Measurements from ENCODE around the gene DNASE1.

DNASE1 gene

DNA sequence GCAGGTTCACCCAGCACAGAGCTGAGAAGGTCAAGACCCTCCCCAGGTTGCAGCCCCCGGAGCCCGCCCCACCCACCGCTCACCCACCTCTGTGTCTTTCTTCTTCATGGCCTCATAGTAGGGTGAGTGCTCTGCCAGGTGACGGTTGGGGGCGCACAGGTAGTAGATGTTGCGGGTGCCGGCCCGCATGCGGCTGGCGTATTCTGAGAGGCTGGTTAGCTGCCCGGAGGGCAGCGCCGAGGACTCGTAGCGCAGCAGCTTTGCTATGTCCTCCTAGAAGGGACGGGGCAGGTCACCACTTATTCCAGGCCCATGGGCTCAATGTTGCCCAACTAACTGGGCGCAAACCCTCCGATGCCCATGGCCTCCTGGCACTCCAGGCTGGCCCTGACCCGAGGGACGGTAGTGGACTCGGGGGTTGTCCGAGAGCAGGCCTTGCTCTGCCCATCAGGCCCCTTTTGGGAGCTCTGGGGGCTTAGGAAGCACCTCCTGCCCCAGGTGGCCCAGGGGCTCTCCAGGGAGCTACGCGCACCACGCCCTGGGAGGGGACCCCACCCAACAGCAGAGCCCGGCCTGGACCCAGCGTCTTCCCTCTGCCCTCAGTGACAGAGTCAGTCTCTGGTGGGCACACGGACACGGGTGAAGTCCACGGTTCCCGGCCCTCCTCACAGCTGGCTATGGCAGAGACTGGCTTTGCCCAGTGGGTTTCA, 9.9 kb downstream of the DNASE1 start:
- no peak for DNase-seq (ENCODE audit: low read depth)

DNA sequence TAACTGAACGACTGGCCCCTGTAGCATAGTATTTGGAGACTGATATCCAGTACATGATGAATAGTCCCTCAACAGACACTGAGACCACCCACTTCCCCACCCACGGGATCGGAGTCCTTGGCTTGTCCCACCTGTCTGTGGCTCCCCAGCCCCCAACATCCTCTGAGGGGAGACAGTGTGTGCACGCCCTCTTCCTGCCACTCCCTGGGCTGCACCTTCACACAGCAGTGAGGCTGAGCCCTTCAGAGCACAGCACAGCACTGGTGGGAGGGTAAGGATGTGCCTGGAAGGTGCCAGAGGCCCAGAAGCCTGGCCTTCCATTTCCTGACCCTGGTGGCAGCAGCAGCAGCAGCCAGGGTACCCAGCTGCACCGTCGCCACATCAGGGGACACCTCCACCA, 11.0 kb downstream of the DNASE1 start:
- DNase-seq (ENCODE audit: low read depth) = no peak

- DNase-seq (ENCODE audit: low read depth) = no peak
Observed at GRCh38 chr16:3668626-3669025, 14.1 kb downstream of the DNASE1 start.

GRCh38 chr16:3669082-3669481, 14.6 kb downstream of the DNASE1 start:
- no peak for DNase-seq (ENCODE audit: low read depth)

GRCh38 chr16:3670711-3671110, 16.2 kb downstream of the DNASE1 start:
- DNase-seq (ENCODE audit: low read depth) = no peak

- DNase-seq (ENCODE audit: low read depth) = no peak
Observed at GRCh38 chr16:3671424-3671823, 16.9 kb downstream of the DNASE1 start.

GRCh38 chr16:3672571-3673041, 18.1 kb downstream of the DNASE1 start:
- DNase-seq (ENCODE audit: low read depth) = no peak

DNA sequence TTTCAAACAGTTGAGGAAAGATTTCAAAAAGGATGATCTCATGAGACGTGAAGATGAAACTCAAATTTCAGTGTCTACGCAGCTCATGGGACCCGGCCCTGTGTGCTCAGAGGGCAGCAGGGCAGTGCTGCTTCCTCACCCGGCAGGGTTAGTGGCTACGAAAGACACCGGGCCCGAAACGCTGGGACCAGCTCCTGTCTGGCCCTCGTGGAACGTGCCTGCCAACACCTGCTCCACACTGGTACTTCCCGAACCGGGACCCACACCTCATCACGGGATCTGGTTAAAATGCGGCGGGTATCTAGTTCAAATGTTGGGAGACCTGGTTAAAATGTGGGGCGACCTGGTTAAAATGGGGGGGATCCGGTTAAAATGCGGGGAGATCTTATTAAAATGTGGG, 18.7 kb downstream of the DNASE1 start:
- no peak for DNase-seq (ENCODE audit: low read depth)

DNA sequence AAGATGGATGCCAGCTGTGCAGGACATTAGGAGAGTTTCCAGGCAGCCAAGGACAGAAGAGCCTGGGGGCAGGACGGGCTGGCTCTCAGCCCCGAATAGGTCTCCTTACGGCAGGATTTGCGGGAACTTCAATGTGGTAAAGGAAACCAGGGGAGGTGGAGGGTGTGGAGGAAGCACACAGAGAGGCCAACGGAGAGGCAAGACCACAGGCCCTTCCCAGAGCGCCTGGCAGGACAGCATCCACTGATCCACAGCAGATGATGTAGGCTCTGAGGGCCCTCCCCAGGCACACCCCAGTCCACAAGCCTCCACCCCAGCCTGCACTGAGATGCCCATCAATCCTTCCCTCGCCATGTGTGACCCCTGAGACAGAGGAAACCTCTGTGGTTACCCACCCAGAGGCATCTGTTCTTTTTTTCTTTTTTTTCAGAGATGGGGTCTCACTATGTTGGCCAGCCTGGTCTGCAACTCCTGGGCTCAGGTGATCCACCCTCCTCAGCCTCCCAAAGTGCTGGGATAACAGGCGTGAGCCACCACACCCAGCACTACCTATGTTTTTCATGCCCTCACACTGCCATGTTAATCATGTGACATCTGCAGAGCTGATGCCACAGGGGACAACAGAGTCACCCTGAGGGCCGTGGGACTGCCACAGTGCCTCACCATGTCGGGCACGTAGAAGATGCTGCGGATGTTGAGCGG, 19.3 kb downstream of the DNASE1 start:
- DNase-seq (ENCODE audit: low read depth) = no peak

DNA sequence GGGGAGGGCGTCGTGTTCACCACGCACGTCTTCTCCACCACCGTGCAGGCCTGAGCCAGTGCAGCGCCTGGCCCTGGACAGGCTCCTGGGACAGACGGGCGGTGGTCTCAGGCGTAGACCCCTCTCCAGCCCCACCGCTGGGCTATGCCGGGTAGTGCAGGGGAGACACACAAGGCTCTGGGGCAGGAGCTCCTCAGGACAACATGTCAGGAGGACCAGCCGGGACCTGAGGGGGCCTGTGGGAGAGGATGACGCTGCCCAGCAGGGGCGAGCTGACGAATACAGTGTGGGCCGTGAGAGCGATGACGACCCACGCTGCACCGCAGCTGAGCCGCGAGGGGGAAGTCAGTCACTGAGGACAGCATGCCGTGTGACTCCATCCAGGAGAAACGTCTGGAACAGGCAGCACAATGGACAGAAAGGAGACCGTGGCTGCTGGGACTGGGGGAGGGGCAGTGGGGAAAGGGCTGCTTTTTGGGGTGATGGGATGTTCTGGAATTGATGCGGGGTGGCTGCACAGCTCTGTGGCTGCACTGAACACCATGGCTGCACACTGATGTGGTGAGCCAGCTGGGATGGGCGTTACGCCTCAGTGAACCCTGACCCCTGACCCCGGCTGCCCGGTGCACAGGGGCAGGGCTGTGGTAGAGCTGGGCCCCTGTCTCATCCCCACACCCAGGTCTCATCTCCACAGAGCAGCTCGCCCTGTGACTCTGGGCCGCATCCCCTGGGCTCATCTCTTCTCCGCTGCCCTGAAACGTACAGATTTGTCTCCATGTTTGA, 20.2 kb downstream of the DNASE1 start:
- no peak for DNase-seq (ENCODE audit: low read depth)

- DNase-seq (ENCODE audit: low read depth) = no peak
Observed at GRCh38 chr16:3675601-3676130, 21.2 kb downstream of the DNASE1 start.

DNA sequence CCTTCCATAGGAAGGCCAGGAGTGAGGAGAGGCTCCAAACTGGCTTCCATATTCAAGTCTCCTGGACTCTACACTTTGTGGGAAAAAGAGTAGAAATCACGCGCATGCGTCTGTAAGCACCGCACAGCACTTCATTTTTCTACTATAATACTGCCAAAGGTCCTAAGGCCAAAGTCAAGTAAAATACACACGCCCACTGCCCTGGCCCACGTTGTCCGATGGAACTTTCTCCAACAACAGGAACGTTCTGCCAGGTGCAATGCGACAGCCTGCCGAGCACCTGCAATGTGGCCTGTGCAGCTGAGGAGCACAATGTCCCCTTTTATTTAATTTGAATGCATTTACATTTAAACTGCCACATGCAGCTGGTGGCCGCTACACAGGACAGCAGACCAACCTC, 23.5 kb downstream of the DNASE1 start:
- no peak for DNase-seq (ENCODE audit: low read depth)

GRCh38 chr16:3681206-3681605, 26.7 kb downstream of the DNASE1 start:
- no peak for DNase-seq (ENCODE audit: low read depth)

- no peak for DNase-seq (ENCODE audit: low read depth)
Observed at GRCh38 chr16:3687021-3687420, 32.5 kb downstream of the DNASE1 start.

DNA sequence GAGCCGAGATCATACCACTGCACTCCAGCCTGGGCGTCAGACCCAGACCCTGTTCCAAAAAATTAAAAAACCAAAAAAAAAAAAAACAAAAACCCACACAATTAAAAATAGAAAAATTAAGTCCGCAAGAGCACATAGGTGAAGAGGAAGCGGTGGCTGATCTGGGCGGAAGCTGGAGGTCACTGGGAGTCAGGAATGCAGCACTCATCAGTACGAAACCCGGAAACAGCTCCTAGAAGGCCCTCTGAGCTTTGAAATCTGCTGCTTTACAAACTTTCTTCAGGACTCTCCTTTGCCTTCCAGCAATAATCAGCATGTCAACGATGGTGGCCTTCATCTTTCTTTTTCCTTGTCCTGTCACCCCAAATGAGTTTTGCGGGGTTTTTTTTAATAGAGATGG, 33.3 kb downstream of the DNASE1 start:
- no peak for DNase-seq (ENCODE audit: low read depth)

- no peak for DNase-seq (ENCODE audit: low read depth)
Observed at GRCh38 chr16:3689731-3690130, 35.2 kb downstream of the DNASE1 start.

DNA sequence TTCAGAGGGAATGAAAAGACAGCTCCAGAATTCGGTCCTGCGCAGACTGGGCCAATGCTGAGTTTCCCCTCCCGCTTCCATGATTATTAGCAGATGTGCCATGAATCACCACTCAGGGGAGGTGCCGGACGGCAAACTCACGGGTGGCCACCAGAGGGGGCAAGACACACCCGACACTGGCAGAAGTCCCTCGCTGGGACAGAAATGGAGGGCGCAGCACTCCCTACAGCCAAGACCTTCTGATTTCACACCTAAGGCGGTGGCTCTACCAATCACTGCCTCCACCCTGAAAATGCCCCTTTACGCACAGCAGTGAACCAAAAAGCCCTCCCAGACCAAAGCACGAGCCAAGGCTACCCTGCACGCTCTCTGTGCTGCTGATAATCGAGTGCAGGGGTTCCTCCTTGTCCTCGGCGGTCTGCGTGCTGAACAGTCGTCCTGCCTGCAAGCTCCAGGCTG, 36.0 kb downstream of the DNASE1 start:
- peak; percentile 67 for DNase-seq (ENCODE audit: low read depth)

- DNase-seq (ENCODE audit: low read depth) = no peak
Observed at GRCh38 chr16:3690980-3691720, 36.7 kb downstream of the DNASE1 start.

- DNase-seq (ENCODE audit: low read depth) = no peak
Observed at GRCh38 chr16:3691761-3692160, 37.3 kb downstream of the DNASE1 start.

DNA sequence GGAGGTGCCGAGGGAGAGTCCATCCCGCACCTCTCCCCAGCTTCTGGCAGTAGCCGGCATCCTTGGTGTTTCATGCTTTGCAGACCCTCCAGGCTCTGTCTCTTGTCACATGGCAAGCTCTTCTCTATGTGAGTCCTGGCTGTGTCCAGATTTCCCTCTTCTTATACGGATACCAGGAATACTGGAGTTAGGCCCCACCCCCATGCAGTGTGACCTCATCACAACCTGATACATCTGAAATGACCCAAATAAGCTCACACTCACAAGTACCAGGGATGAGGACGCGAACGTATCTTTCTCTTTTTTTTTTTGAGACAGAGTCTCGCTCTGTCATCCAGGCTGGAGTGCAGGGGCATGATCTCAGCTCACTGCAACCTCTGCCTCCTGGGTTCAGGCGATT, 39.6 kb downstream of the DNASE1 start:
- DNase-seq (ENCODE audit: low read depth) = no peak

- no peak for DNase-seq (ENCODE audit: low read depth)
Observed at GRCh38 chr16:3695610-3696369, 41.3 kb downstream of the DNASE1 start.

Measured in stimulated activated CD8-positive, alpha-beta memory T cell treated with anti-CD3 and anti-CD28 coated beads, Interleukin-12 subunit alpha, Interleukin-12 subunit beta, amount 100 ng/mL, for 4 hours (primary cell).